IMR-90 (cell line): ENCODE measurements around the gene ADPRHL1. TPM values are rescaled to one million over a fixed set of nuclear protein-coding genes. Genes with fewer than 3 reads are reported as not detected.

Source experiments
- ATAC-seq: fragments of 200-7000 bp; cut with Tn5 transposase; 2 replicates; pipeline ENCODE4 v1.9.1; 2020; ENCODE audit warnings: low read depth, mild to moderate bottlenecking, moderate library complexity
- BruUV-seq: library from RNA; stranded (reverse); fragments of 400-500 nt; replicated peaks from 2 replicates; lab custom pipeline; 2021; lab: Mats Ljungman, UMichigan
- CTCF ChIA-PET: fragments of 300-600 bp; formaldehyde crosslinking; extraction: SDS; loops from one replicate; lab custom pipeline; 2021; ENCODE audit warnings: antibody characterized with exemption; lab: Yijun Ruan, JAX
- POLR2A ChIA-PET: fragments of 300-600 bp; sonication (Branson Sonifier 250); formaldehyde crosslinking; loops from one replicate; lab custom pipeline; 2022; ENCODE audit warnings: antibody characterized with exemption; ENCODE audit not compliant: unreplicated experiment; lab: Charles Lee
- DNase-seq: peaks from one replicate; pipeline ENCODE4 v3.0.0; 2013
- H2AFZ ChIP-seq: replicated peaks from 2 replicates; pipeline ENCODE3; 2013; ENCODE audit warnings: low read length, mild to moderate bottlenecking; ENCODE audit not compliant: poor library complexity
- H2AK5ac ChIP-seq: 2 replicates; pipeline ENCODE4 v1.6.1; 2013; ENCODE audit warnings: low read depth, low read length, inconsistent platforms
- H2AK9ac ChIP-seq: replicated peaks from 2 replicates; pipeline ENCODE3; 2013; ENCODE audit warnings: mild to moderate bottlenecking, low read depth, low read length, moderate library complexity; ENCODE audit not compliant: poor library complexity
- H2BK120ac ChIP-seq: 2 replicates; pipeline ENCODE4 v1.6.1; 2013; ENCODE audit warnings: low read depth, low read length, inconsistent platforms
- H2BK15ac ChIP-seq: 3 replicates; pipeline ENCODE4 v1.6.1; 2013; ENCODE audit warnings: low read depth, low read length, inconsistent platforms
- H2BK20ac ChIP-seq: 2 replicates; pipeline ENCODE4 v1.6.1; 2013; ENCODE audit warnings: low read depth, mild to moderate bottlenecking, inconsistent platforms, low read length, moderate library complexity
- H2BK5ac ChIP-seq: 2 replicates; pipeline ENCODE4 v1.6.1; 2013; ENCODE audit warnings: mild to moderate bottlenecking, low read depth, low read length, inconsistent platforms; ENCODE audit not compliant: poor library complexity, severe bottlenecking
- H3K14ac ChIP-seq: replicated peaks from 2 replicates; pipeline ENCODE4 v1.6.1; 2013; ENCODE audit warnings: low read depth, low read length, inconsistent platforms
- H3K18ac ChIP-seq: 2 replicates; pipeline ENCODE4 v1.6.1; 2013; ENCODE audit warnings: low read depth, low read length, control low read depth
- H3K23ac ChIP-seq: 2 replicates; pipeline ENCODE4 v1.6.1; 2013; ENCODE audit warnings: low read depth, low read length, inconsistent platforms
- H3K27ac ChIP-seq: 2 replicates; pipeline ENCODE4 v1.5.1; 2013; ENCODE audit warnings: mild to moderate bottlenecking, control low read depth, low read length; ENCODE audit not compliant: insufficient read depth
- H3K27me3 ChIP-seq: 2 replicates; pipeline ENCODE4 v1.6.1; 2013; ENCODE audit warnings: low read length; ENCODE audit not compliant: control insufficient read depth, insufficient read depth
- H3K36me3 ChIP-seq: 2 replicates; pipeline ENCODE4 v1.6.1; 2013; ENCODE audit warnings: low read length, mixed read lengths; ENCODE audit not compliant: control insufficient read depth, insufficient read depth
- H3K4ac ChIP-seq: 2 replicates; pipeline ENCODE4 v1.6.1; 2013; ENCODE audit warnings: low read depth, low read length, inconsistent platforms
- H3K4me1 ChIP-seq: 2 replicates; pipeline ENCODE4 v1.6.1; 2013; ENCODE audit warnings: low read length, mixed read lengths; ENCODE audit not compliant: control insufficient read depth, insufficient read depth
- H3K4me2 ChIP-seq: 2 replicates; pipeline ENCODE4 v1.6.1; 2013; ENCODE audit warnings: low read depth, mild to moderate bottlenecking, control low read depth, low read length, moderate library complexity
- H3K4me3 ChIP-seq: 2 replicates; pipeline ENCODE4 v1.5.1; 2013; ENCODE audit warnings: low read depth, mild to moderate bottlenecking, control low read depth, low read length, moderate library complexity; ENCODE audit not compliant: insufficient read depth
- H3K56ac ChIP-seq: 2 replicates; pipeline ENCODE4 v1.6.1; 2013; ENCODE audit warnings: low read length, inconsistent platforms; ENCODE audit not compliant: insufficient read depth; ENCODE audit errors: extremely low read depth
- H3K79me1 ChIP-seq, 2 experiments: 2 replicates each; pipeline ENCODE4 v1.6.1; 2013; ENCODE audit warnings: low read length in 2 of 2, inconsistent platforms in 1 of 2, low read depth in 1 of 2
- H3K9ac ChIP-seq: 2 replicates; pipeline ENCODE4 v1.6.1; 2013; ENCODE audit warnings: low read depth, low read length, control low read depth
- H3K9me1 ChIP-seq: 2 replicates; pipeline ENCODE4 v1.6.1; 2013; ENCODE audit warnings: low read length, inconsistent platforms; ENCODE audit not compliant: insufficient read depth
- H3K9me3 ChIP-seq: 2 replicates; pipeline ENCODE4 v1.6.1; 2013; ENCODE audit warnings: low read length; ENCODE audit not compliant: control insufficient read depth, insufficient read depth
- H4K20me1 ChIP-seq: 2 replicates; pipeline ENCODE4 v1.6.1; 2013; ENCODE audit warnings: low read length, inconsistent platforms; ENCODE audit not compliant: insufficient read depth
- H4K5ac ChIP-seq: 2 replicates; pipeline ENCODE4 v1.6.1; 2013; ENCODE audit warnings: mild to moderate bottlenecking, low read depth, low read length, control low read depth
- H4K8ac ChIP-seq, 2 experiments: 2 replicates each; pipeline ENCODE4 v1.6.1; 2013; ENCODE audit warnings: low read depth in 2 of 2, low read length in 2 of 2, control low read depth in 1 of 2, inconsistent platforms in 1 of 2
- H4K91ac ChIP-seq: 2 replicates; pipeline ENCODE4 v1.6.1; 2013; ENCODE audit warnings: low read depth, low read length, inconsistent platforms; ENCODE audit not compliant: insufficient read depth
- CEBPB ChIP-seq: IDR thresholded peaks from 2 replicates; pipeline ENCODE4 v1.6.1; 2012; ENCODE audit warnings: low read depth, low read length, improper control_type of control experiment
- CHD1 ChIP-seq: IDR thresholded peaks from 2 replicates; pipeline ENCODE4 v1.6.1; 2012; ENCODE audit warnings: low read depth, low read length, improper control_type of control experiment
- CTCF ChIP-seq: conservative IDR thresholded peaks from 2 replicates; pipeline ENCODE4 v1.5.1; 2012; ENCODE audit warnings: mild to moderate bottlenecking, low read depth, low read length, improper control_type of control experiment
- ELK1 ChIP-seq: fragments of 150-350 bp; IDR thresholded peaks from 2 replicates; pipeline ENCODE4 v1.6.1; 2016; ENCODE audit warnings: low read depth, mild to moderate bottlenecking, low read length, moderate library complexity, borderline replicate concordance
- FOS ChIP-seq: fragments of 150-350 bp; IDR thresholded peaks from 2 replicates; pipeline ENCODE4 v1.6.1; 2016; ENCODE audit warnings: low read depth, low read length
- MAFK ChIP-seq: IDR thresholded peaks from 2 replicates; pipeline ENCODE4 v1.6.1; 2012; ENCODE audit warnings: low read depth, low read length, improper control_type of control experiment
- MAZ ChIP-seq: IDR thresholded peaks from 2 replicates; pipeline ENCODE4 v1.6.1; 2012; ENCODE audit warnings: low read depth, mild to moderate bottlenecking, low read length, improper control_type of control experiment, moderate library complexity, borderline replicate concordance
- MXI1 ChIP-seq: IDR thresholded peaks from 2 replicates; pipeline ENCODE4 v1.6.1; 2012; ENCODE audit warnings: low read depth, mild to moderate bottlenecking, low read length, moderate library complexity, borderline replicate concordance
- NFE2L2 ChIP-seq: fragments of 150-350 bp; IDR thresholded peaks from 2 replicates; pipeline ENCODE4 v1.6.1; 2016; ENCODE audit warnings: low read depth, mild to moderate bottlenecking, low read length
- POLR2A ChIP-seq: IDR thresholded peaks from 2 replicates; pipeline ENCODE4 v1.6.1; 2012; ENCODE audit warnings: mild to moderate bottlenecking, low read depth, low read length
- RAD21 ChIP-seq: IDR thresholded peaks from 2 replicates; pipeline ENCODE4 v1.6.1; 2012; ENCODE audit warnings: low read length, improper control_type of control experiment
- RCOR1 ChIP-seq: IDR thresholded peaks from 2 replicates; pipeline ENCODE4 v1.6.1; 2012; ENCODE audit warnings: mild to moderate bottlenecking, low read length, improper control_type of control experiment; ENCODE audit not compliant: insufficient replicate concordance
- SMC3 ChIP-seq: fragments of 150-350 bp; IDR thresholded peaks from 2 replicates; pipeline ENCODE4 v1.6.1; 2016; ENCODE audit warnings: low read depth, mild to moderate bottlenecking, antibody characterized with exemption, low read length, moderate library complexity
- USF2 ChIP-seq: fragments of 150-350 bp; IDR thresholded peaks from 2 replicates; pipeline ENCODE4 v1.6.1; 2017; ENCODE audit warnings: mild to moderate bottlenecking, antibody characterized with exemption, low read length, low read depth
- WGBS, 2 experiments: methylation state at CpG; one replicate each; pipeline versions ENCODE4 v1.1.5 to v1.1.7; 2013; ENCODE audit warnings: missing lambda C conversion rate in 2 of 2; ENCODE audit not compliant: insufficient read length in 1 of 2; ENCODE audit errors: extremely low coverage in 2 of 2; 5-methylcytosine and 5-hydroxymethylcytosine counted together
- dilution Hi-C: fragments of 300-500 bp; cut with HindIII; formaldehyde crosslinking; loops from one replicate; pipeline ENCODE4 v1.14.3; 2018; ENCODE audit warnings: low sequenced_read_pairs; ENCODE audit not compliant: unreplicated experiment
- in situ Hi-C: fragments of 300-500 bp; cut with MboI; formaldehyde crosslinking; loops from 3 replicates; pipeline ENCODE4 v1.14.3; 2019; ENCODE audit warnings: low sequenced_read_pairs, inconsistent platforms, mixed read lengths
- intact Hi-C: fragments of 100-400 bp; cut with micrococcal nuclease; formaldehyde crosslinking; loops from 2 replicates; pipeline ENCODE4 v1.10.0; 2022
- polyA plus RNA-seq, 3 experiments: library from polyadenylated mRNA; depleted of rRNA; stranded (reverse); fragments of >200 nt; gene quantifications; 2 replicates each; pipeline ENCODE4 v1.2.3, GENCODE V29; 2012; ENCODE audit warnings: low replicate concordance in 1 of 3
- total RNA-seq: library from RNA; depleted of rRNA; stranded (reverse); fragments of >200 nt; gene quantifications from 2 replicates; pipeline ENCODE4 v1.2.3, GENCODE V29; 2012

The ADPRHL1 gene
- total and polyA plus RNA-seq, 2 of the 4 experiments (the other 2 are of a cell fraction) = 0.36 to 0.67 TPM

DNA sequence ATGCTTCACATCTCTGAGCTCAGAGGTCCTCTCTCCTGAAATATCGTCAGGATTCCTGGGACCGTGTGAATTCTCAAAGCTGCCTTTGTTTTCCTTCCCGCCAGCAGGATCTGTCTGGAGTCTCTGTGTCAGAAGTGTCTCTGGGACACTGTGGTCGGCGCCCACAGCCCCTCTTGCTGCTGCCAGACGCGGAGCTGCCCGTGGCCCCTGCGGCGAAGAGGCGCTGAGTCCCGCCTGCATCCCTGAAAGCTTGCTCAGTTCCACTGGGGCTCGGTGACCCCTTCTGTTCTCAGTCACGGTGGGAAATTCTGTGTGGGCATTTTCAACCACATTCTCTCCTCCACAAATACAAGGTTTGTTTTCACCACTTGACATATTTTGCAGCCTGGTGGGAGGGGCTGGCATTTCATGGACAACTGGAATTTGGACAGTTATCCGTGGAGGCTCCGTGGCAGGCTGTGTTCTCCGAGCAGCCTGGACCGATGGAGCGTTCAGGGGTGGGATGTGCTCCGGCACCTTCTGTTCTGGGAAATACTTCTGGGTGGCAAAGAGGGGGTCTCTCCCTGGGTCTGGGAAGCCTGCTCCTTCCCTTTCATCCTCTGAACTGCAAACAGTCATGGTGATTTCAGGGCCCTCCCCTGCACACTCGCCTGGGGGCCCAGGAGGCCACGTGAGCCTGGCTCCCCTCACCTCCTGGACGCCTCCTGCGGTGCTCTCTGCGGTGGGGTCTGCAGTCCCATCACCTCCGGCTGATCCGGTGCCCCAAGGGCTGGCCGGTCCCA lies 46.8 kb downstream of the ADPRHL1 start:
- no peak overlapping the region for H4K5ac ChIP-seq
- H3K4me1 ChIP-seq = peaks cover 12% of the 10 kb centered on the region
- intact Hi-C loops = no loop called here
- no peak overlapping the region for H4K91ac ChIP-seq
- H3K18ac ChIP-seq = no peak overlapping the region
- dilution Hi-C loops = no loop called here
- H3K56ac ChIP-seq = no peak overlapping the region
- no peak overlapping the region for H4K8ac ChIP-seq
- H2BK15ac ChIP-seq = no peak overlapping the region
- no peaks in the 10 kb centered on the region for H4K20me1 ChIP-seq
- H3K4me3 ChIP-seq = no peak overlapping the region
- no peaks in the 10 kb centered on the region for H3K79me1 ChIP-seq
- ChIA-PET POLR2A (interaction anchor here (0.6 kb wide), 1 partner anchor 253 kb away, joined by 3 read pairs; no protein-coding TSS in a partner anchor), CTCF (no interaction called here)
- H3K36me3 ChIP-seq = no peaks in the 10 kb centered on the region
- ATAC-seq (no peak), DNase-seq (no peak)
- H3K27me3 ChIP-seq = no peaks in the 10 kb centered on the region
- no peak overlapping the region for H2AFZ ChIP-seq
- in situ Hi-C loops = no loop called here
- BruUV-seq = no TSS peak
- 85% methylated on average over 8 of the region's 28 CpGs; no CpG with 5 or more reads in 1 of the 2 experiments for WGBS, 2 experiments
- H3K23ac ChIP-seq = no peak overlapping the region
- H3K14ac ChIP-seq = no peak overlapping the region
- H2AK9ac ChIP-seq = no peak overlapping the region
- H3K4ac ChIP-seq = no peak overlapping the region
- H3K4me2 ChIP-seq = no peak overlapping the region
- peaks cover 6% of the 10 kb centered on the region; the same call in 1 of the 2 replicates for H3K9me1 ChIP-seq
- no peak overlapping the region for H2BK5ac ChIP-seq
- no peak for TF ChIP-seq USF2
- no peak for TF ChIP-seq FOS
- TF ChIP-seq NFE2L2 = no peak
- no peak for TF ChIP-seq CTCF
- no peak for TF ChIP-seq POLR2A
- no peak for TF ChIP-seq SMC3
- TF ChIP-seq MAFK = no peak
- no peak for TF ChIP-seq RCOR1
- TF ChIP-seq MXI1 = no peak
- no peak for TF ChIP-seq CEBPB
- TF ChIP-seq RAD21 = no peak
- no peak for TF ChIP-seq ELK1
- TF ChIP-seq MAZ = no peak
- TF ChIP-seq CHD1 = no peak
- no peaks in the 10 kb centered on the region for H3K9me3 ChIP-seq
- no peak overlapping the region for H2BK20ac ChIP-seq
- H2BK120ac ChIP-seq = no peak overlapping the region; the same call in 1 of the 2 replicates
- no peak overlapping the region for H3K27ac ChIP-seq
- no peak overlapping the region for H3K9ac ChIP-seq
- H2AK5ac ChIP-seq = no peak overlapping the region
